SK-N-SH treated with all-trans-retinoic acid at 6 μM for 48 hours (cell line): ENCODE measurements around the gene ZNF860.
A peak's percentile ranks its signal among the peaks of the same experiment; 100 is the strongest.

ENCODE experiments used
- ATAC-seq: fragments of 200-7000 bp; cut with Tn5 transposase; 3 replicates; pipeline ENCODE4 v1.9.1; 2020; ENCODE audit warnings: mild to moderate bottlenecking, moderate library complexity
- ARNTL ChIP-seq: fragments of 450-650 bp; formaldehyde crosslinking; IDR thresholded peaks from 2 replicates; pipeline ENCODE4 v1.5.0; 2020; ENCODE audit warnings: low read depth, mild to moderate bottlenecking, moderate library complexity, borderline replicate concordance
- BACH2 ChIP-seq: fragments of 250-450 bp; sonication (Bioruptor Pico); IDR thresholded peaks from 2 replicates; pipeline ENCODE4 v1.9.0; 2021; ENCODE audit warnings: mild to moderate bottlenecking, borderline replicate concordance
- CREB5 ChIP-seq: fragments of 250-450 bp; sonication (Bioruptor Pico); IDR thresholded peaks from 2 replicates; pipeline ENCODE4 v1.5.1; 2020; ENCODE audit warnings: low read depth, mild to moderate bottlenecking, moderate library complexity
- CSDC2 ChIP-seq: fragments of 250-450 bp; sonication (Bioruptor Pico); IDR thresholded peaks from 2 replicates; pipeline ENCODE4 v1.5.0; 2020; ENCODE audit warnings: mild to moderate bottlenecking, moderate library complexity
- CSRNP3 ChIP-seq: fragments of 250-450 bp; sonication (Bioruptor Pico); IDR thresholded peaks from 2 replicates; pipeline ENCODE4 v1.5.1; 2021; ENCODE audit warnings: mild to moderate bottlenecking, moderate library complexity
- ESRRG ChIP-seq: fragments of 250-450 bp; sonication (Bioruptor Pico); IDR thresholded peaks from 2 replicates; pipeline ENCODE4 v1.6.1; 2021; ENCODE audit warnings: mild to moderate bottlenecking
- GLIS3 ChIP-seq: fragments of 250-450 bp; sonication (Bioruptor Pico); IDR thresholded peaks from 2 replicates; pipeline ENCODE4 v1.5.0; 2020; ENCODE audit warnings: mild to moderate bottlenecking, moderate library complexity
- ISL1 ChIP-seq: fragments of 250-450 bp; sonication (Bioruptor Pico); IDR thresholded peaks from 2 replicates; pipeline ENCODE4 v2.1.2; 2022; ENCODE audit warnings: mild to moderate bottlenecking, moderate library complexity
- PATZ1 ChIP-seq: fragments of 250-450 bp; sonication (Bioruptor Pico); IDR thresholded peaks from 2 replicates; pipeline ENCODE4 v1.8.0; 2020; ENCODE audit warnings: mild to moderate bottlenecking, moderate library complexity, borderline replicate concordance
- POU6F1 ChIP-seq: fragments of 250-450 bp; sonication (Bioruptor Pico); IDR thresholded peaks from 2 replicates; pipeline ENCODE4 v1.8.0; 2021; ENCODE audit warnings: low read depth, mild to moderate bottlenecking, moderate library complexity, borderline replicate concordance
- PPARA ChIP-seq: fragments of 250-450 bp; sonication (Bioruptor Pico); IDR thresholded peaks from 2 replicates; pipeline ENCODE4 v1.5.0; 2020; ENCODE audit warnings: mild to moderate bottlenecking, borderline replicate concordance
- RARB ChIP-seq: fragments of 250-450 bp; sonication (Bioruptor Pico); IDR thresholded peaks from 2 replicates; pipeline ENCODE4 v1.8.0; 2021; ENCODE audit warnings: mild to moderate bottlenecking, moderate library complexity
- SNAI2 ChIP-seq: fragments of 250-450 bp; sonication (Bioruptor Pico); IDR thresholded peaks from 2 replicates; pipeline ENCODE4 v1.5.0; 2020; ENCODE audit warnings: mild to moderate bottlenecking, moderate library complexity
- TCF4 ChIP-seq: fragments of 250-450 bp; sonication (Bioruptor Pico); IDR thresholded peaks from 2 replicates; pipeline ENCODE4 v1.8.0; 2021; ENCODE audit warnings: mild to moderate bottlenecking, moderate library complexity, borderline replicate concordance
- TOX ChIP-seq: fragments of 250-450 bp; sonication (Bioruptor Pico); IDR thresholded peaks from 2 replicates; pipeline ENCODE4 v1.8.0; 2021; ENCODE audit warnings: mild to moderate bottlenecking, moderate library complexity, borderline replicate concordance
- ZFP3 ChIP-seq: fragments of 250-450 bp; sonication (Bioruptor Pico); IDR thresholded peaks from 2 replicates; pipeline ENCODE4 v1.5.0; 2020; ENCODE audit warnings: mild to moderate bottlenecking, moderate library complexity
- ZFP30 ChIP-seq: fragments of 450-650 bp; formaldehyde crosslinking; IDR thresholded peaks from 2 replicates; pipeline ENCODE4 v1.5.0; 2022; ENCODE audit warnings: mild to moderate bottlenecking, moderate library complexity
- ZNF565 ChIP-seq: fragments of 450-650 bp; formaldehyde crosslinking; conservative IDR thresholded peaks from 2 replicates; pipeline ENCODE4 v1.5.0; 2020; ENCODE audit warnings: low read depth, mild to moderate bottlenecking, moderate library complexity
- ZNF70 ChIP-seq: fragments of 450-650 bp; formaldehyde crosslinking; IDR thresholded peaks from 2 replicates; pipeline ENCODE4 v1.5.0; 2020; ENCODE audit warnings: mild to moderate bottlenecking, moderate library complexity
- ZNF8 ChIP-seq: fragments of 450-650 bp; formaldehyde crosslinking; IDR thresholded peaks from 2 replicates; pipeline ENCODE4 v1.5.0; 2020; ENCODE audit warnings: mild to moderate bottlenecking, moderate library complexity

ZNF860 gene

GRCh38 chr3:31981206-31982181, at the start of gene ZNF860, which contains the start of gene OSBPL10:
ZNF860 (plus strand) TSS chr3:31981750; CDS start chr3:31989080, 7,330 bp downstream.
OSBPL10 (minus strand) TSS chr3:31981262; CDS start chr3:31981179, 83 bp downstream.
- ATAC-seq = peak; percentile 75
- TF ChIP-seq CSDC2 (CRISPR knock-in tag) = no peak

- no peak for ATAC-seq
These were observed 48.6 kb upstream of the ZNF860 start for GRCh38 chr3:31932990-31933389.

GRCh38 chr3:31934018-31934417, 47.5 kb upstream of the ZNF860 start:
- ATAC-seq = no peak
- TF ChIP-seq CREB5 (CRISPR knock-in tag) = no peak
- TF ChIP-seq PATZ1 (CRISPR knock-in tag) = no peak
- TF ChIP-seq RARB (CRISPR knock-in tag) = no peak
- TF ChIP-seq SNAI2 = no peak
- TF ChIP-seq ZNF70 (CRISPR knock-in tag) = no peak
- TF ChIP-seq CSRNP3 = no peak
- no peak for TF ChIP-seq ZNF565 (CRISPR knock-in tag)
- no peak for TF ChIP-seq TOX (CRISPR knock-in tag)

More at GRCh38 chr3:31932990-31933389, 48.6 kb upstream of the ZNF860 start:
- TF ChIP-seq ARNTL (CRISPR knock-in tag) = no peak
- no peak for TF ChIP-seq ZNF565 (CRISPR knock-in tag)
- no peak for TF ChIP-seq ZFP30 (CRISPR knock-in tag)
- TF ChIP-seq RARB (CRISPR knock-in tag) = no peak
- TF ChIP-seq ISL1 (CRISPR knock-in tag) = no peak
- no peak for TF ChIP-seq ZNF8
- TF ChIP-seq ZNF70 (CRISPR knock-in tag) = no peak
- no peak for TF ChIP-seq GLIS3
- TF ChIP-seq TCF4 (CRISPR knock-in tag) = no peak
- no peak for TF ChIP-seq CSRNP3
- no peak for TF ChIP-seq ZFP3
- no peak for TF ChIP-seq BACH2 (CRISPR knock-in tag)
- no peak for TF ChIP-seq CREB5 (CRISPR knock-in tag)
- TF ChIP-seq PPARA (CRISPR knock-in tag) = no peak
- no peak for TF ChIP-seq POU6F1 (CRISPR knock-in tag)
- TF ChIP-seq PATZ1 (CRISPR knock-in tag) = no peak
- no peak for TF ChIP-seq ESRRG (CRISPR knock-in tag)
